GM23338 (cell line): Measurements from ENCODE around the gene TSPEAR. TPM values are rescaled to one million over a fixed set of nuclear protein-coding genes. Genes with fewer than 3 reads are reported as not detected.
A peak's percentile ranks its signal among the peaks of the same experiment; 100 is the strongest.

Experiments used
- ATAC-seq: fragments of 200-7000 bp; cut with Tn5 transposase; 3 replicates; pipeline ENCODE4 v1.9.1; 2020
- DNase-seq: peaks from one replicate; pipeline ENCODE4 v3.0.0-alpha.2; 2015; ENCODE audit warnings: low spot score
- H2AFZ ChIP-seq: fragments of 200-600 bp; sonication (generic); 2 replicates; pipeline ENCODE4 v1.8.0; 2016; ENCODE audit warnings: antibody characterized with exemption, mild to moderate bottlenecking, moderate library complexity
- H3F3A ChIP-seq: fragments of 200-600 bp; sonication (generic); replicated peaks from 2 replicates; pipeline ENCODE4 v1.8.0; 2017; ENCODE audit warnings: antibody characterized with exemption, mixed run types, low read depth
- H3K27ac ChIP-seq: fragments of 200-600 bp; sonication (generic); 2 replicates; pipeline ENCODE4 v1.6.1; 2016; ENCODE audit warnings: low read depth
- H3K27me3 ChIP-seq: fragments of 200-600 bp; sonication (generic); 2 replicates; pipeline ENCODE4 v1.8.0; 2016; ENCODE audit warnings: mild to moderate bottlenecking, mixed run types, moderate library complexity; ENCODE audit not compliant: insufficient read depth
- H3K36me3 ChIP-seq: fragments of 200-600 bp; sonication (generic); 2 replicates; pipeline ENCODE4 v1.8.0; 2016; ENCODE audit warnings: mild to moderate bottlenecking; ENCODE audit not compliant: insufficient read depth
- H3K4me1 ChIP-seq: fragments of 200-600 bp; sonication (generic); 2 replicates; pipeline ENCODE4 v1.8.0; 2016; ENCODE audit warnings: mild to moderate bottlenecking, moderate library complexity; ENCODE audit not compliant: insufficient read depth
- H3K4me2 ChIP-seq: fragments of 200-600 bp; sonication (generic); 2 replicates; pipeline ENCODE4 v1.7.1; 2017; ENCODE audit warnings: mixed run types
- H3K4me3 ChIP-seq: fragments of 200-600 bp; sonication (generic); 2 replicates; pipeline ENCODE4 v1.6.1; 2016; ENCODE audit warnings: mixed run types
- H3K79me2 ChIP-seq: fragments of 200-600 bp; sonication (generic); replicated peaks from 2 replicates; pipeline ENCODE4 v1.8.0; 2017; ENCODE audit warnings: mild to moderate bottlenecking; ENCODE audit not compliant: insufficient read depth
- H3K9me2 ChIP-seq: fragments of 200-600 bp; sonication (generic); 2 replicates; pipeline ENCODE4 v1.8.0; 2017; ENCODE audit not compliant: insufficient read depth
- H4K20me1 ChIP-seq: fragments of 200-600 bp; sonication (generic); replicated peaks from 2 replicates; pipeline ENCODE4 v1.8.0; 2017; ENCODE audit warnings: mild to moderate bottlenecking; ENCODE audit not compliant: insufficient read depth
- H3K27ac Mint-ChIP-seq: 2 replicates; pipeline ENCODE4 v1.8.0; 2020; ENCODE audit warnings: inconsistent platforms, mild to moderate bottlenecking, moderate library complexity, mixed read lengths
- H3K27me3 Mint-ChIP-seq: 3 replicates; pipeline ENCODE4 v1.8.0; 2022; ENCODE audit warnings: low read depth, mild to moderate bottlenecking, moderate library complexity, mixed read lengths, inconsistent platforms; ENCODE audit not compliant: insufficient read depth, poor library complexity
- H3K36me3 Mint-ChIP-seq: 3 replicates; pipeline ENCODE4 v1.8.0; 2021; ENCODE audit warnings: low read depth, mild to moderate bottlenecking, inconsistent platforms, moderate library complexity, mixed read lengths
- H3K4me1 Mint-ChIP-seq: 3 replicates; pipeline ENCODE4 v1.8.0; 2020; ENCODE audit warnings: mild to moderate bottlenecking, inconsistent platforms, mixed read lengths
- H3K4me3 Mint-ChIP-seq: 3 replicates; pipeline ENCODE4 v1.8.0; 2021; ENCODE audit warnings: moderate library complexity, mild to moderate bottlenecking, inconsistent platforms, mixed read lengths
- H3K9me3 Mint-ChIP-seq: 3 replicates; pipeline ENCODE4 v1.8.0; 2020; ENCODE audit warnings: moderate library complexity, mild to moderate bottlenecking, inconsistent platforms, mixed read lengths
- CTCF ChIP-seq, 2 experiments: fragments of 200-600 bp in 1 of 2; sonication (generic) in 1 of 2; conservative IDR thresholded peaks; 2 replicates each; pipeline versions ENCODE4 v1.5.1 to v1.6.1; 2016 to 2017; ENCODE audit warnings: antibody characterized with exemption in 2 of 2, low read depth in 2 of 2, mild to moderate bottlenecking in 2 of 2, moderate library complexity in 1 of 2
- ETS1 ChIP-seq: IDR thresholded peaks from 2 replicates; pipeline ENCODE4 v1.6.1; 2016; ENCODE audit warnings: antibody characterized with exemption
- EZH2 ChIP-seq: fragments of 200-600 bp; sonication (generic); IDR thresholded peaks from one replicate; pipeline ENCODE4 v1.8.0; 2017; ENCODE audit warnings: antibody characterized with exemption, mild to moderate bottlenecking, low read depth; ENCODE audit not compliant: unreplicated experiment
- EZH2phosphoT487 ChIP-seq: fragments of 200-600 bp; sonication (generic); IDR thresholded peaks from one replicate; pipeline ENCODE4 v1.8.1; 2018; ENCODE audit warnings: antibody characterized with exemption; ENCODE audit not compliant: unreplicated experiment
- JUNB ChIP-seq: IDR thresholded peaks from one replicate; pipeline ENCODE4 v1.6.1; 2016; ENCODE audit warnings: antibody characterized with exemption; ENCODE audit not compliant: unreplicated experiment
- NANOG ChIP-seq: IDR thresholded peaks from 2 replicates; pipeline ENCODE4 v1.6.1; 2016; ENCODE audit warnings: antibody characterized with exemption, borderline replicate concordance
- STAT1 ChIP-seq: IDR thresholded peaks from one replicate; pipeline ENCODE4 v1.6.1; 2016; ENCODE audit warnings: antibody characterized with exemption; ENCODE audit not compliant: unreplicated experiment
- ZNF331 ChIP-seq: fragments of 250-450 bp; sonication (Bioruptor Pico); IDR thresholded peaks from 2 replicates; pipeline ENCODE4 v1.5.0; 2020; ENCODE audit warnings: low read depth, mild to moderate bottlenecking, moderate library complexity
- ZNF462 ChIP-seq: fragments of 250-450 bp; sonication (Bioruptor Pico); IDR thresholded peaks from 2 replicates; pipeline ENCODE4 v1.5.0; 2020; ENCODE audit warnings: mild to moderate bottlenecking, moderate library complexity
- polyA plus RNA-seq: library from polyadenylated mRNA; unstranded; fragments of >200 nt; fragmentation: Nextera tagmentation; extraction: Ambion mirVana; gene quantifications from 2 replicates; pipeline ENCODE4 v1.2.1, GENCODE V29; 2016
- total RNA-seq: library from RNA; depleted of rRNA; stranded (reverse); fragments of >200 nt; shearing (Covaris generic); gene quantifications from 2 replicates; pipeline ENCODE4 v1.2.3, GENCODE V29; 2014

Gene TSPEAR
- total and polyA plus RNA-seq, 2 experiments from 2014 or later: 0.35 to 0.92 TPM

DNA sequence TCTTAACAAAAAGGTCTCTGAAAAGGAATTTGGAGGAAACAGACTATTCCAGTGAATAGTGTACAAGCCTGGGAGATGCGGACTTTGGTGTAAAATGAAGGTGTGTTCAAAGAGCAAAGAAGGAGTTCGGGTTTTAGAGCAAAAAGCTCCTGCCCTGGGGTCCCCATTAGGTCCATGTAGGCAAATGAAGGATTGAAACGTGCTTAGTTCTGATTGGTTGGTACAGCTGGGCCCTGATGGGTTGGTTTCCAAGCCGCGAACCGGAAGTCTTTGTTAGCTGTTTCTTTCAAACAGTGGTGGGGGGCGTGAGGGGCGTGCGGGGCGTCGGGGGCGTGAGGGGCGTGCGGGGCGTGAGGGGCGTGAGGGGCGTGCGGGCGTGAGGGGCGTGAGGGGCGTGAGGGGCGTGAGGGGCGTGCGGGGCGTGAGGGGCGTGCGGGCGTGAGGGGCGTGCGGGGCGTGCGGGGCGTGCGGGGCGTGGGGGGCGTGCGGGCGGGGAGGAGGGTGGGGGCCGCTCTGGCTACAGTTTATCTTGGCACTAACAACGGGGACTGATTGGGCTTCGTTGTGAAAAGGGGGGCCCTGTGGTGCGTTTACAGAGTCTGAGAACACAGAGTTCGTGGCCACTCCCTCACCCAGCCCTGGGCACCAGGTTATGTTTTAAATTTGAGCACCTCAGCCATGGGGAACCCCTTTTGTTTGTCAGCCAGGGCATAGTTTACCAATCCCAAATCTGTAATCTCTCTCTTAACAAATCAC is 226.7 kb downstream of the TSPEAR start (continued):
- TF ChIP-seq CTCF (conservative IDR thresholded peaks at IDR 0.05; ENCODE audit: low read depth in 2 of 2) (no peak), ZNF331 (CRISPR knock-in tag) (no peak), ETS1 (no peak), NANOG (no peak), STAT1 (no peak), EZH2 (no peak), JUNB (no peak)

DNA sequence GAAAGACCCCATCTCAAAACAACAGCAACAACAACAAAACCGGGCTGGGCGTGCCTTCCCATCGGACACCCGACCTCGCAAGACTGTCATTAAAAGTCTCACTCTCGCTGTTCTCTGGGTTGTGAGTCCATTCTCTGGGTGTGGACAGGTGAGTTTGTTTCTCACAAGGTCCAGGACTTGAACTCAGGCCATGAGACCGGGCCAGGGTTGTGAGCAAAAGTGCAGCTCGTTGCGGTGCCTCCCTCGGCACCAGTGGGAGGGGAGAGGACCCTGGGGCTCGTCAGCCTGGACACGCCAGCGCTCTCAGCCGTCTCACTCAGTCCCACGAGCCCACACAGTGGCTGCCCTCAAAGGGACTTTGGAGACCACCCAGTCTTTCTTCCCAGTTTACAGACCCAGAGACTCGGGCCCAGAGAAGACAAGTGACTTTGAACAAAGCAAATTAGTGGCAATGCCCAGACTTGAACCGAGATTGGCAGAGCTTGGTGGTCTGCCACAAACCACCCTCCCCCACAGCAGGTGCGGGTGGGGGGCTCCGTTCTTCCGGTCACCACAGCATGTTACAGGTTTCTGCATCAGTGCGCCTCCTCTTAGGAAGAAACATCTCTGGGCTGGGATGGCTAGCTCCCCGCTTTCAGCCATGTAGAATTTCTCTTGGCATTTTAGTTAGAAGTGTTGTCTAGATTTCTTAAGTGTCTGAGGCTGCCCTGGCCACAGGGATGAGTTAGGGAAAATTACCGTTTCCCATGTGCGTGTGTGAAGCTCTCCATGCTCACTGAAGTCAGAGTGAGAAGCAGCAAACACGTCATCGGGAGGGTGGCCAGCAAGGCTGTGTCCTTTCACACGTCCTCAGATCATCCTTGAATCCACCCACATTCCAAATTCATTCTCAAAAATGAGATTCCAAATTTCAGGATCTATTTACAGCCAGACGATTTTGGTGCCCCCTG is 227.8 kb downstream of the TSPEAR start:
- H3K4me1 ChIP-seq: peaks cover 6% of the 10 kb centered on the region; the same call in 1 of the 2 replicates
- no peak overlapping the region for H3K4me3 ChIP-seq
- H4K20me1 ChIP-seq: no peaks in the 10 kb centered on the region
- Mint-ChIP-seq H3K36me3 (peaks cover 5% of the 10 kb centered on the region), H3K27ac (no peak overlapping the region), H3K27me3 (peaks cover 4% of the 10 kb centered on the region), H3K9me3 (peaks cover 16% of the 10 kb centered on the region; the same call in 2 of the 3 replicates), H3K4me3 (no peak overlapping the region), H3K4me1 (peaks cover 14% of the 10 kb centered on the region)
- peaks cover 14% of the 10 kb centered on the region for H3K79me2 ChIP-seq
- no peak for DNase-seq
- no peak overlapping the region for H3K27ac ChIP-seq
- ATAC-seq: no peak
- H2AFZ ChIP-seq: peak overlapping the region; percentile 43; the same call in 1 of the 2 replicates
- no peaks in the 10 kb centered on the region for H3F3A ChIP-seq
- H3K27me3 ChIP-seq: no peaks in the 10 kb centered on the region
- no peak overlapping the region for H3K4me2 ChIP-seq
- TF ChIP-seq ZNF462 (no peak), ZNF331 (CRISPR knock-in tag) (no peak), JUNB (no peak), EZH2phosphoT487 (no peak), EZH2 (no peak)
- H3K9me2 ChIP-seq: no peaks in the 10 kb centered on the region
- no peaks in the 10 kb centered on the region for H3K36me3 ChIP-seq
